Raji (cell line): ENCODE data around the gene TM4SF5.

Experiments used
- POLR2A ChIP-seq: IDR thresholded peaks from 2 replicates; pipeline ENCODE4 v1.6.1; 2011; ENCODE audit warnings: low read depth, low read length, control low read depth; ENCODE audit not compliant: insufficient read depth

TM4SF5 gene

GRCh38 chr17:4800462-4801196 is 28.9 kb downstream of the TM4SF5 start:
- TF ChIP-seq POLR2A = no peak

- no peak for TF ChIP-seq POLR2A
These were observed 30.5 kb downstream of the TM4SF5 start, which contains the start of gene C17orf114 for GRCh38 chr17:4802228-4802627. TSS of gene C17orf114 (minus strand) at chr17:4802328.

GRCh38 chr17:4806456-4806776 is 34.7 kb downstream of the TM4SF5 start:
- no peak for TF ChIP-seq POLR2A

DNA sequence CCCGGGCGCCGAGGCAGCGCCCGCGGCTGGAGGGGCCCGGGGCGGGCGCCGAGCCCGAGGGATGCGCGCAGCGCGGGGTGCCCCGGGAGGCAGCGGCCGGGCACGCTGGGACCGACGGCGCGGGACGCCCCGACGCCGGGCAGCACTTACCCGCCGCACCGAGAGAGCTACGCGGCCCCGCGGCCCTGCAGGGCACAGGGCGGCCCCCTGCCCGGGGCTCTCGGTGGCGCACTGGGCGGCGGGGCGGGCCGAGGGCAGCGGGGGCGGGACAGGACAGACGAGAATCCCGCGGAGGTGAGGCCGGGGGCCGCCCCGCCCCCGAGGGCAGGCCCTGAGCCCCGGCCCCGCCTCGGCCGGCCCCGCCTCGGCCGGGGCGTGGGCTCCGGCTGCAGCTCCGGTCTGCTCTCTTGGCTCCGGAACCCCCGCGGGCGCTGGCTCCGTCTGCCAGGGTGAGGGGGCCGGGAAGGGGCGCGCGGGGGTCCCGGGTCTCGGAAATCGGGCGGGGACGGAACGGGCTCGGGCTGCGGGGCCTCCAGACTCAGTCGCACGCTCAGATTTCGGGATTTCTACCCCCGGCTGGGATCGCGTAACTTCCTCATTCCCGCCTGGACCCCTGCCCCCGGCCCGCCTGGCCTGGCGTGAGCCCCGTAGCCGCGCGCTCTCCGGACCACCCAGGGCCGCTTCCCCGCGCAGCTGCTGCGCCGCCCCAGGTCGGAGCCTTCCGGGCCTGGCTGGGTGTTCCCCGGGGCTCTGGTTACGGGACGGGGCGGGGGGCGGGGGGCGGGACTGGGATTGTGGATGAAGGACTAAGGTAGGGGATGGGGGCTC is 35.3 kb downstream of the TM4SF5 start, which contains the start of gene PLD2:
TSS of gene PLD2 (plus strand) at position 376 of the 828 bp plus-strand sequence. CDS start 621 bp downstream, outside the sequence.
- TF ChIP-seq POLR2A = peak; percentile 67

- no peak for TF ChIP-seq POLR2A
These were observed 36.1 kb downstream of the TM4SF5 start for GRCh38 chr17:4807605-4808377.

GRCh38 chr17:4808378-4808767 is 36.7 kb downstream of the TM4SF5 start:
- no peak for TF ChIP-seq POLR2A

DNA sequence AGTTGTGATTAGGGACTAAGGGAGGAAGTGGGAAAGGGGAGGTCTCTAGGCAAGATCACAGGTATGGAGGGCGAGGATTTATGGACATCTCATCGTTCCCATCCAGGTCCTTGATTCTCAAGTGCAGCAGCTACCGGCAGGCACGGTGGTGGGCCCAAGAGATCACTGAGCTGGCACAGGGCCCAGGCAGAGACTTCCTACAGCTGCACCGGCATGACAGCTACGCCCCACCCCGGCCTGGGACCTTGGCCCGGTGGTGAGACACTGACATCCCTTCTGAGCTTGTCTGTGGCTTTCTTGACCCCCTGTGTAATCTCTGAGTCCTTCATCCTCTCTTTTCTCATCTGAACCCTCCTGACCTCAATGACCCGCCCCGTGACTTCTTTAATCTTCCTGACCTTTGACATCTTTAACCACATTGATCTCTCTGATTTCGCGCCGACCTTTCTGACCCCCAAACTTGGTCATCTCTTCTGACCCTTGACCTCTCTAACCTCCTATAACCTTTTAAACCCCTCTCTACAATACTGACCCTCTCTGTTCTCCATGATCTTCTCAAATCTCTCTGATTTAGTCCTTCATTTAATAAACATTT is 39.1 kb downstream of the TM4SF5 start:
- TF ChIP-seq POLR2A = no peak

DNA sequence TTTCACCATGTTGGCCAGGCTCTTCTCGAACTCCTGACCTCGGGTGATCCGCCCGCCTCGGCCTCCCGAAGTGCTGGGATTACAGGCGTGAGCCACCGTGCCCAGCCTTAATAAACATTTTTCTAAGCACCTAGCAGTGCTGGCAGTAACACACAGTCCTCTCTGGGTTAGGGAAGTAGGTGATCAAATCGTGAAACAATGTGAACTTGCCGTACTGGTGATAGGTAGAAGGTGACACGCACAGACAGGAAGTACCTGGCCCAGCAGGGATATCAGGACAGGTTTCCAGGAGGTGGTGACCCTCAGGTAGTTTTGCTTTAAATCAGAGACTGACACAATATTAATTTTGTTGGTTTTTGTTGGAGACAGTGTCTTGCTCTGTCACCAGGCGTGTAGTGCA is 39.8 kb downstream of the TM4SF5 start:
- no peak for TF ChIP-seq POLR2A

- TF ChIP-seq POLR2A = no peak
These were observed 41.0 kb downstream of the TM4SF5 start for GRCh38 chr17:4812690-4813089.

DNA sequence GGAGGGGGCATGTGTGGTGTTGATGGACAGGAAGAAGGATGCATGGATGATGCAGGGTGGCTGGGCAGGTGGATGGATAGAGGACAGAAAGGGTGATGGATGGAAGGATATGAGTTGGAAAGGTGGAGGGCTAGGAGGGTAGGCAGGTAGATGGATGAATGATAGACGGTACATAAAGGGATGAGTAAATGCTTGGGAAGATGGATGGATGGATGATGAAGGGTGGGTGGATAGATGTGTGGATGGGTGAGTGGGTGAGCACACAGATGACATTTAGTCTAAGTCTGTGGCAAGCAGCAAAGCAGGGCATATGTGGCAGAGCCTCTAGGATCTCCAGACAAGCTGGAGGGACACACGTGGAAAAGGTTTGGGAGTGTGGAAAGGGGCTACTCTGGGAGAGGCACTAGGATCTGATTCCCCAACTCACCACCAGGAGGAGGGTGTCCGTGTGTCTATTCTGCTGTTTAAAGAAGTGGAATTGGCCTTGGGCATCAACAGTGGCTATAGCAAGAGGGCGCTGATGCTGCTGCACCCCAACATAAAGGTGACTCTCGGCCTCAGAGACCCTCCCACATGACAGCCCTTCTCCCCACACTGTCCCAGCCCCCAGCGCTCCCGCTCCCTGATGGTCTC is 43.5 kb downstream of the TM4SF5 start:
- TF ChIP-seq POLR2A = no peak

- TF ChIP-seq POLR2A = no peak
These were observed 45.1 kb downstream of the TM4SF5 start for GRCh38 chr17:4816826-4817225.

DNA sequence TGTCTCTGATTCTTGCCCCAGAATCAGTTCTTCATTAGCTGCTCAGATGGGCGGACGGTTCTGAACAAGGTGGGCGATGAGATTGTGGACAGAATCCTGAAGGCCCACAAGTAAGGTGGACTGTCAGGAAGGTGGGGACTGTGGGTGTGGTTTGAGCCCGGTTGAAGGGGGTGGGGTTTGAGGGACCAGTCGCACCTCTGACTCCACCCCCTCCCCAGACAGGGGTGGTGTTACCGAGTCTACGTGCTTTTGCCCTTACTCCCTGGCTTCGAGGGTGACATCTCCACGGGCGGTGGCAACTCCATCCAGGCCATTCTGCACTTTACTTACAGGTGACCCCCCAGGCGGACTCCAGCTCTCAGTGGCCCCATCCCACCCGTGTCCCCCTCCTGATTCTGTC is 46.6 kb downstream of the TM4SF5 start:
- TF ChIP-seq POLR2A = no peak

DNA sequence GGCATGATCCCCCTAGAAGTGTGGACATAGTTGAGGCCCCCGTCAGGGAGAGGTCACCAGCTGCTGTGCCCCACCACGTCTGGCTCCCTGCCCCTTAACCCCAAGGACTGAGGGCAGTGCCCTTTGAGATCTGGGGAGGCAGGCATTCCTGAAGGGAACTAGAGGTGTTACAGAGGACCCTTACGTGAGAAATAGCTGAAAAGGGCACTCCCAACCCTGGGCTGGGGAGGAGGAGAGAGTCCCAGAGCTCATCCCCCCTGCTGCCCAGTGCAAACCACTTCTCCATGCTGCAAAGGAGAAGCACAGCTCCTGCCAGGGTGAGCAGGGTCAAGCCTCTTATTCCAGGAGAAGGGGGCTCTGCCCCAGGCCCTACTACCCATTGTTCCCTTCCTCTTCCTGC is 51.1 kb downstream of the TM4SF5 start:
- no peak for TF ChIP-seq POLR2A

DNA sequence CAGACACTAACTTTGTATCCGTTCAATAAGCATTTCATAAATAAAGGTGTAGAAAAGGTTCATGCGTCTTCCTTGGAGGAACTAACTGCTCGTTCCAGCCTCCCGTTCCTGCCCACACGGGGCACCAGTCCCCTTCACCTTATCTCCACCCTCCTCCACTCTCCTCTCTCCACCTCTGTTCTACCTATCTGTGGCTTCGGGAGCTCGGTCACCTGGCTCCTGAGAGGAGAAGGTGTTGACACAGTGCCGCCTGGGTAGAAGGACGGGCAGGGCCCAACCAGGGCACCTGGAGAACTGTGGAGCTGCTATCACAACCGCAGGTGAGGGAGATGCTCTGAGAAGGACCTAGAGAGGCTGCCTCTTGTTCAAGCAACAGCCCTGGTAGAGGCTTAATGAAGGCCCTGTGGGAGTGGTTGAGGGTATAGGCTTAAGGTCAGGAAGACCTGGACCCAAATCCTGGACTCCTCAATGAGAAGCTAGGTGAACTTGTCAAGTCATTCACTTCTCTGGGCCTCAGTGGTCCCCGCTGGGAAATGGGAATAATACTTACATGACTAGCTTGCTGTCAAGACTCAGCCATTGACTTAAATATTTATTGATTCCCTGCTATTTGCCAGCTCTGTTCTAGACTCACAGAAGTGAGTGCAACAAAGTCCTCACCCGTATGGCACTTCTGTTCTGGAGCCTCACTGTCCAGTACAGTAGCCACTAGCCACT is 51.8 kb downstream of the TM4SF5 start:
- no peak for TF ChIP-seq POLR2A
